Fibroblast of lung (primary cell): Measurements from ENCODE around the gene SRPK2. TPM values are rescaled to one million over a fixed set of nuclear protein-coding genes. Genes with fewer than 3 reads are reported as not detected.
"Not testable (repeated sequence)": the region's sequence is repeated elsewhere in the genome, so short reads cannot be mapped to it uniquely, and the experiment has no call there.

Source experiments
- DNase-seq, 2 donors: peaks; one replicate each; pipeline versions ENCODE4 v3.0.0 to v3.0.0-alpha.2; 2010; ENCODE audit warnings: low read depth in 2 of 2
- H2AFZ ChIP-seq: 2 replicates; pipeline ENCODE4 v1.5.1; 2012; ENCODE audit warnings: low read length, control low read depth, inconsistent platforms
- H3K27ac ChIP-seq: 2 replicates; pipeline ENCODE4 v1.5.1; 2011; ENCODE audit warnings: low read length, control low read depth; ENCODE audit not compliant: insufficient read depth
- H3K27me3 ChIP-seq: 2 replicates; pipeline ENCODE4 v1.5.1; 2011; ENCODE audit warnings: mild to moderate bottlenecking, low read length; ENCODE audit not compliant: control insufficient read depth, insufficient read depth
- H3K36me3 ChIP-seq: 2 replicates; pipeline ENCODE4 v1.5.1; 2011; ENCODE audit warnings: low read length; ENCODE audit not compliant: control insufficient read depth, insufficient read depth
- H3K4me1 ChIP-seq: 2 replicates; pipeline ENCODE4 v1.5.1; 2011; ENCODE audit warnings: low read length; ENCODE audit not compliant: control insufficient read depth, insufficient read depth; ENCODE audit errors: extremely low read depth
- H3K4me2 ChIP-seq: 2 replicates; pipeline ENCODE4 v1.5.1; 2011; ENCODE audit warnings: low read length, control low read depth; ENCODE audit not compliant: insufficient read depth; ENCODE audit errors: extremely low read depth
- H3K4me3 ChIP-seq, 4 experiments: fragments of 200-600 bp in 1 of 4; sonication (generic) in 1 of 4; replicated peaks in 1 of 4; 2 replicates each; pipeline ENCODE4 v1.5.1; 2011 to 2016; ENCODE audit warnings: low read length in 4 of 4, low read depth in 3 of 4, mild to moderate bottlenecking in 3 of 4, control low read depth in 2 of 4, inconsistent platforms in 1 of 4, mixed read lengths in 1 of 4; ENCODE audit not compliant: insufficient read depth in 1 of 4; ENCODE audit errors: control extremely low read depth in 1 of 4
- H3K79me2 ChIP-seq: 2 replicates; pipeline ENCODE4 v1.5.1; 2012; ENCODE audit warnings: mild to moderate bottlenecking, low read length, inconsistent platforms; ENCODE audit not compliant: control insufficient read depth, insufficient read depth
- H3K9ac ChIP-seq: 2 replicates; pipeline ENCODE4 v1.5.1; 2011; ENCODE audit warnings: mild to moderate bottlenecking, low read length, control low read depth; ENCODE audit not compliant: insufficient read depth
- H3K9me3 ChIP-seq: 2 replicates; pipeline ENCODE4 v1.5.1; 2012; ENCODE audit warnings: low read depth, low read length; ENCODE audit not compliant: control insufficient read depth, insufficient read depth
- H4K20me1 ChIP-seq: 2 replicates; pipeline ENCODE4 v1.5.1; 2011; ENCODE audit warnings: low read length; ENCODE audit not compliant: control insufficient read depth, insufficient read depth; ENCODE audit errors: extremely low read depth
- EZH2 ChIP-seq: IDR thresholded peaks from 2 replicates; pipeline ENCODE4 v1.5.1; 2012; ENCODE audit warnings: low read length, control low read depth, mild to moderate bottlenecking; ENCODE audit errors: missing control alignments
- polyA plus RNA-seq, 2 donors: library from polyadenylated mRNA; depleted of rRNA in 1 of 2; stranded (reverse) in 1 of 2; unstranded in 1 of 2; fragments of >200 nt; gene quantifications; 2 replicates each; pipeline ENCODE4 v1.2.1, GENCODE V29; 2011 to 2012; ENCODE audit warnings: missing spikeins in 1 of 2
- total RNA-seq: library from RNA; depleted of rRNA; stranded (reverse); fragments of >200 nt; gene quantifications from 2 replicates; pipeline ENCODE4 v1.2.1, GENCODE V29; 2014
- TF ChIP-seq, protein P1 (sequence below), 2 donors: IDR thresholded peaks in 1 of 2; conservative IDR thresholded peaks in 1 of 2; 1 replicate in 1 of 2; 2 replicates in 1 of 2; pipeline ENCODE4 v1.5.1; 2011 to 2012; ENCODE audit warnings: low read length in 2 of 2, control low read depth in 1 of 2, inconsistent platforms in 1 of 2, low read depth in 1 of 2, mild to moderate bottlenecking in 1 of 2

The SRPK2 gene
- total and polyA plus RNA-seq, 2 donors (not counting 1 experiment from before 2014, with no cell fraction given), result 27.8 to 61.8 TPM

DNA sequence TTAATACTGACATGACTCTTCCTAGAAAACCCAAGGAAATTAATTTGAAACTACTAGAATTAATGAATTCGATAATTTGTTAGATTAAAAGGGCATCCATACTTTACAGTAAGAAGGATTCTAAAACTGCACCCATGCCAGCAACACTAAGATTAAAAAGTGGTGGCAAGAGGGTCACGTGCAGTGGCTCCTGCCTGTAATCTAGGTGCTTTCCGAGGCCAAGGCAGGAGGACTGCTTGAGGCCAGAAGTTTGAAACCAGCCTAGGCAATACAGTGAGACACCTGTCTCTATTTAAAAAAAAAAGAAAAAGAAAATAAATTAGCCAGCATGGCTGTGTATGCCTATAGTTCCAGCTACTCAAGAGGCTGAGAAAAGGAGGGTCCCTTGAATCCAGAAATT, 58.2 kb downstream of the SRPK2 start:
- Histone ChIP-seq H3K4me3 (no peak overlapping the region), H3K4me2 (no peak overlapping the region), H4K20me1 (no peaks in the 10 kb centered on the region), H2AFZ (no peak overlapping the region), H3K4me1 (no peaks in the 10 kb centered on the region), H3K27me3 (no peaks in the 10 kb centered on the region), H3K36me3 (no peaks in the 10 kb centered on the region), H3K79me2 (peaks cover 29% of the 10 kb centered on the region), H3K9ac (no peak overlapping the region), H3K9me3 (no peaks in the 10 kb centered on the region), H3K27ac (no peak overlapping the region)
- DNase-seq, result no peak
- TF ChIP-seq, protein P1, sequence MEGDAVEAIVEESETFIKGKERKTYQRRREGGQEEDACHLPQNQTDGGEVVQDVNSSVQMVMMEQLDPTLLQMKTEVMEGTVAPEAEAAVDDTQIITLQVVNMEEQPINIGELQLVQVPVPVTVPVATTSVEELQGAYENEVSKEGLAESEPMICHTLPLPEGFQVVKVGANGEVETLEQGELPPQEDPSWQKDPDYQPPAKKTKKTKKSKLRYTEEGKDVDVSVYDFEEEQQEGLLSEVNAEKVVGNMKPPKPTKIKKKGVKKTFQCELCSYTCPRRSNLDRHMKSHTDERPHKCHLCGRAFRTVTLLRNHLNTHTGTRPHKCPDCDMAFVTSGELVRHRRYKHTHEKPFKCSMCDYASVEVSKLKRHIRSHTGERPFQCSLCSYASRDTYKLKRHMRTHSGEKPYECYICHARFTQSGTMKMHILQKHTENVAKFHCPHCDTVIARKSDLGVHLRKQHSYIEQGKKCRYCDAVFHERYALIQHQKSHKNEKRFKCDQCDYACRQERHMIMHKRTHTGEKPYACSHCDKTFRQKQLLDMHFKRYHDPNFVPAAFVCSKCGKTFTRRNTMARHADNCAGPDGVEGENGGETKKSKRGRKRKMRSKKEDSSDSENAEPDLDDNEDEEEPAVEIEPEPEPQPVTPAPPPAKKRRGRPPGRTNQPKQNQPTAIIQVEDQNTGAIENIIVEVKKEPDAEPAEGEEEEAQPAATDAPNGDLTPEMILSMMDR (conservative IDR thresholded peaks at IDR 0.05 in 1 of 2, IDR thresholded peaks at IDR 0.05 in 1 of 2; ENCODE audit: low read depth in 1 of 2, low read length in 2 of 2), result no peak
- no peak for TF ChIP-seq EZH2

DNA sequence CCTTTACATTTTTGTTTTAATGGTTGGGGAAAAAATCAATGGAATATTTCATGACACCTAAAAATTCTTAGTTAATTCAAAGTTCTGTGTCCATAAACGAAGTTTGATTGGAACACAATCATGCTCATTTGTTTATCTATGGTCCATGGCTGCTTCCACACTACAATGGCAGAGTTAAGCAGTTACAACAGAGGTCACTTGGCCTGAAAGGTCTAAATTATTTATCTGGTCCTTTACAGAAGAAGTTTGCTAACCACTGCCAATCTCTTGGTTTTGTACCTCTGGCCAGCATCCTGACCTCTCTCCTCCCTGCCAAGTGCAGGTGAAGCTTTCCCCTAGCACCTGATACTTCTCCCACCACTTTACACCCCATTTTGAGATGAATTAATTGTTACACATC, 61.5 kb downstream of the SRPK2 start:
- no peaks in the 10 kb centered on the region for H4K20me1 ChIP-seq
- H3K9me3 ChIP-seq, result no peaks in the 10 kb centered on the region
- no peak overlapping the region for H3K4me2 ChIP-seq
- no peak overlapping the region for H3K4me3 ChIP-seq
- no peak overlapping the region for H3K9ac ChIP-seq
- H3K27me3 ChIP-seq, result no peaks in the 10 kb centered on the region
- no peak overlapping the region for H3K27ac ChIP-seq
- no peaks in the 10 kb centered on the region for H3K36me3 ChIP-seq
- H3K79me2 ChIP-seq, result peaks cover 30% of the 10 kb centered on the region
- TF ChIP-seq EZH2, result no peak
- TF ChIP-seq, protein P1 (conservative IDR thresholded peaks at IDR 0.05 in 1 of 2, IDR thresholded peaks at IDR 0.05 in 1 of 2; ENCODE audit: low read depth in 1 of 2, low read length in 2 of 2), result no peak
- H3K4me1 ChIP-seq, result no peaks in the 10 kb centered on the region
- H2AFZ ChIP-seq, result no peak overlapping the region
- no peak for DNase-seq

DNA sequence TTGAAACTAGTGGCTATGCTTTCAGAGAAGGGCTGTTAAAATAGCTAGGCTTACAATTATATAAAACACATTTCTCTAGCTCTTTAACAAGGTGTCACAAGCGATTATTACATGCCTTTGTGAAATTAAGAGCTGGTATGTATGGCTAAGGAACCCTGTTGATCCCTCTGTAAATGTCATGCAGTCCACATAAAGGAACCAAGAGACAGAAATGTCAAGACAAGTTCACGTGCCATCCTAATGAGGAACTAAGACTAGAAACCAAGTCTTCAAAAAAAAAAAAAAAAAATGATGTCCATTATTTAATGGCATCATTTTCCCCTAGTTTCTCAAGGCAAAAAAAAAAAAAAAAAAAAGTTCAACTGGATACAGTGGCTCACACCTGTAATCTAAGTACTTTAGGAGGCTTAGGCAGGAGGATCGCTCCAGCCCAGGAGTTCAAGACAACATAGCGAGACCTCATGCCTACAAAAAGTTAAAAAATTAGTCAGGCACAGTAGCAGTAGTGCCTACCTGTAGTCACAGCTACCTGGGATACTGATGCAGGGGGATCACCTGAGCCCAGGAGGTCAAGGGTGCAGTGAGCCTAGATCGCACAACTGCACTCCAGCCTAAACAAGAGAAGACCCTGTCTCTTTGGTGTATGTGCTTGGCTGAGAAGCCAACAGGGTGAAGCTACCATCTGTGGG, 63.4 kb downstream of the SRPK2 start:
- Histone ChIP-seq H3K36me3 (no peaks in the 10 kb centered on the region), H3K79me2 (peaks cover 35% of the 10 kb centered on the region), H3K9ac (no peak overlapping the region), H3K4me2 (no peak overlapping the region), H3K27ac (no peak overlapping the region), H3K4me3 (no peak overlapping the region), H3K27me3 (no peaks in the 10 kb centered on the region), H2AFZ (no peak overlapping the region), H3K9me3 (no peaks in the 10 kb centered on the region), H3K4me1 (no peaks in the 10 kb centered on the region), H4K20me1 (no peaks in the 10 kb centered on the region)
- no peak for TF ChIP-seq EZH2
- TF ChIP-seq, protein P1 (conservative IDR thresholded peaks at IDR 0.05 in 1 of 2, IDR thresholded peaks at IDR 0.05 in 1 of 2; ENCODE audit: low read depth in 1 of 2, low read length in 2 of 2), result no peak
- no peak for DNase-seq

DNA sequence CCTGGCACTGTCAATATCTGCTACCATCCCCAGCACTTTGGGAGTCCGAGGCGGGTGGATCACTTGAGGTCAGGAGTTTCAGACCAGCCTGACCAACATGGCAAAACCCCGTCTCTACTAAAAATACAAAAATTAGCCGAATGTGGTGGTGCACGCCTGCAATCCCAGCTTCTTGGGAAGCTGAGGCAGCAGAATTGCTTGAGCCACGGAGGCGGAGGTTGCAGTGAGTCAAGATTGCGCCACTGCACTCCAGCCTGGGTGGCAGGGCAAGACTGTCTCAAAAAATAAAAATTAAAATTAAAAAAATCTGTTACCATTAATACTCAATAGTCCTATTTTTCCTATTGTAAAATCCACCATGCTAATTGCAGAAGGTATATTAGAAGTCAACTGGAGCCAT, 64.1 kb downstream of the SRPK2 start:
- H3K27me3 ChIP-seq, H3K9me3 ChIP-seq, H4K20me1 ChIP-seq: not testable (repeated sequence)

More for the DNA sequence above, 64.1 kb downstream of the SRPK2 start:
- not testable (repeated sequence) for H3K4me3 ChIP-seq, H2AFZ ChIP-seq, H3K9ac ChIP-seq, H3K36me3 ChIP-seq, H3K27ac ChIP-seq, H3K4me1 ChIP-seq, H3K4me2 ChIP-seq, DNase-seq
- H3K79me2 ChIP-seq, result peaks cover 40% of the 10 kb centered on the region
